ENCODE measurements around the gene SGCA. TPM values are rescaled to one million over a fixed set of nuclear protein-coding genes. Genes with fewer than 3 reads are reported as not detected.

Gene SGCA
- total and polyA plus RNA-seq, 12 donors: 0.28 to 5.5 (median 1.6) TPM; not detected in 4

DNA sequence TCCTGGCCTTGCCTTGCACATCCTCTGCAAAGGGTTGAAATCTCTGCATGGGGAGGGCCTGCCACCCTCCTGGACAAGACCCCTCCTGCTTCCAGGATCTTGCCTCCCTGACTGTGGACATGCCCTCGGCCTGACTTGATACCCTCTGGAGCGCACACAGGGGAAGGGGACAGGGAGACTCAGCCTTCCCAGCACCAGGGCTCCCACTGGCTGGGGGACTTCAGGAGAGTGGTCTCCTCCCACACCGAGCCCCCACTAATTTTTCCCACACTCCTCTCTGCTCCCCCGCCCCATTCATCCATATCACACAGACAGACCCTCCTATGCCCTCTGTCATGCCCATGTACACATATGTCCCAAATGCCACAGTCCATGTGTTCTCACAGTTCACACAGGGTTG lies 14.3 kb downstream of the SGCA start:
- Histone ChIP-seq H3K36me3 (replicated peaks in 1 of 2) (no peaks in the 10 kb centered on the region), H3K27me3 (no peaks in the 10 kb centered on the region), H3K9me3 (replicated peaks in 1 of 3) (no peaks in the 10 kb centered on the region), H3K4me3 (no peak overlapping the region), H3K27ac (no peak overlapping the region), H3K4me1 (replicated peaks in 1 of 2) (peaks cover 12 to 15% of the 10 kb centered on the region in 2 donors)
- intact Hi-C loops (cut with DNase I): no loop called here
- DNase-seq: no peak
- TF ChIP-seq POLR2A (IDR thresholded peaks at IDR 0.05): no peak
- TF ChIP-seq, protein P1, sequence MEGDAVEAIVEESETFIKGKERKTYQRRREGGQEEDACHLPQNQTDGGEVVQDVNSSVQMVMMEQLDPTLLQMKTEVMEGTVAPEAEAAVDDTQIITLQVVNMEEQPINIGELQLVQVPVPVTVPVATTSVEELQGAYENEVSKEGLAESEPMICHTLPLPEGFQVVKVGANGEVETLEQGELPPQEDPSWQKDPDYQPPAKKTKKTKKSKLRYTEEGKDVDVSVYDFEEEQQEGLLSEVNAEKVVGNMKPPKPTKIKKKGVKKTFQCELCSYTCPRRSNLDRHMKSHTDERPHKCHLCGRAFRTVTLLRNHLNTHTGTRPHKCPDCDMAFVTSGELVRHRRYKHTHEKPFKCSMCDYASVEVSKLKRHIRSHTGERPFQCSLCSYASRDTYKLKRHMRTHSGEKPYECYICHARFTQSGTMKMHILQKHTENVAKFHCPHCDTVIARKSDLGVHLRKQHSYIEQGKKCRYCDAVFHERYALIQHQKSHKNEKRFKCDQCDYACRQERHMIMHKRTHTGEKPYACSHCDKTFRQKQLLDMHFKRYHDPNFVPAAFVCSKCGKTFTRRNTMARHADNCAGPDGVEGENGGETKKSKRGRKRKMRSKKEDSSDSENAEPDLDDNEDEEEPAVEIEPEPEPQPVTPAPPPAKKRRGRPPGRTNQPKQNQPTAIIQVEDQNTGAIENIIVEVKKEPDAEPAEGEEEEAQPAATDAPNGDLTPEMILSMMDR (IDR thresholded peaks at IDR 0.05): no peak
- 88 to 91% (median 90%) methylated on average over 4 of the region's 4 CpGs for WGBS, 4 donors

DNA sequence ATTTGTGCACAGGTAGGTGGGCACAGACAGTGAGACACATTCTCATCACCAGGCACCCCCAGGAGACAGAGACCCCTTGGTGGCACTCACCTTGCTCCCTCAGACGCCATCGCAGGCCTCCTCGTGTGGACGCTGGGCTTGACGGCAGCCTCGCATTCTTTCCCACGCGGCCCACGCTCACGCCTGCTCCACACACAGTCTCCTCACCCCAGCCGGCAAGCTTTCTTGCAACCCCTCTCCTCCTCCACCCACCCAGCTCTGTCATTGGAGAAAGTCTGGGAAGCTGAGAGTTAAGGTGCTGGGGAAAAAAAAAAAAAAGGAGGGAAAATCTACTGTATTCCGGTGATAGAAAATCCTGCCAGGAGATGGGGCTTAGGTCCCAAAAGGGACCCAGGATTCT lies 14.8 kb downstream of the SGCA start:
- no peaks in the 10 kb centered on the region for H3K9me3 ChIP-seq (replicated peaks in 1 of 3)
- whole genome bisulfite sequencing, 4 donors: 77 to 87% (median 81%) methylated on average over 12 of the region's 12 CpGs
- H3K4me1 ChIP-seq (replicated peaks in 1 of 2): peaks cover 12 to 15% of the 10 kb centered on the region in 2 donors
- DNase-seq: no peak
- no peak overlapping the region for H3K27ac ChIP-seq
- H3K4me3 ChIP-seq: no peak overlapping the region
- TF ChIP-seq, protein P1 (IDR thresholded peaks at IDR 0.05): no peak
- no peak for TF ChIP-seq POLR2A (IDR thresholded peaks at IDR 0.05)
- H3K36me3 ChIP-seq (replicated peaks in 1 of 2): no peaks in the 10 kb centered on the region
- no peaks in the 10 kb centered on the region for H3K27me3 ChIP-seq
- intact Hi-C loops (cut with DNase I): no loop called here

DNA sequence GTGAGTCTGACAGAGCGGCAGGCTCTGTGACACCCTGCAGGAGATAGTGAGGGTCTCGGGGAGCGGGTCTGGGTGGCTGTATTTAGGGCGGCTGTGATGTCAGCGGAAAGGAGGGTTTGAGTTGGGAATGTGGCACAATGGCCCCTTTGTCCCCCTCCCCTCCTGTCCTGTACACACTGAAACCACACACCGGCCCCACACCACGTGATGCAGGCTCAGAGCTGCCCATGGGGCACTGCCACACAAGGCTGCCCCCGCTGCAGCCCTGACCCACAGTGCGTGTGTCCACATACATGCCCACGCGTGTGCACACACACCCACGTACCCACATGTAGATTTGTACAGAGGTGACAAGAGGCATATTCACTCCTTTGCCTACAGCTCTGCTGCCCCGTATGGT lies 15.3 kb downstream of the SGCA start:
- Histone ChIP-seq H3K9me3 (replicated peaks in 1 of 3) (no peaks in the 10 kb centered on the region), H3K4me3 (no peak overlapping the region), H3K36me3 (replicated peaks in 1 of 2) (no peaks in the 10 kb centered on the region), H3K27ac (no peak overlapping the region), H3K4me1 (replicated peaks in 1 of 2) (peaks cover 12 to 15% of the 10 kb centered on the region in 2 donors), H3K27me3 (no peaks in the 10 kb centered on the region)
- 84 to 91% (median 90%) methylated on average over 13 of the region's 13 CpGs for whole genome bisulfite sequencing, 4 donors
- DNase-seq: no peak
- TF ChIP-seq, protein P1 (IDR thresholded peaks at IDR 0.05): no peak
- no peak for TF ChIP-seq POLR2A (IDR thresholded peaks at IDR 0.05)
- intact Hi-C loops (cut with DNase I): no loop called here

DNA sequence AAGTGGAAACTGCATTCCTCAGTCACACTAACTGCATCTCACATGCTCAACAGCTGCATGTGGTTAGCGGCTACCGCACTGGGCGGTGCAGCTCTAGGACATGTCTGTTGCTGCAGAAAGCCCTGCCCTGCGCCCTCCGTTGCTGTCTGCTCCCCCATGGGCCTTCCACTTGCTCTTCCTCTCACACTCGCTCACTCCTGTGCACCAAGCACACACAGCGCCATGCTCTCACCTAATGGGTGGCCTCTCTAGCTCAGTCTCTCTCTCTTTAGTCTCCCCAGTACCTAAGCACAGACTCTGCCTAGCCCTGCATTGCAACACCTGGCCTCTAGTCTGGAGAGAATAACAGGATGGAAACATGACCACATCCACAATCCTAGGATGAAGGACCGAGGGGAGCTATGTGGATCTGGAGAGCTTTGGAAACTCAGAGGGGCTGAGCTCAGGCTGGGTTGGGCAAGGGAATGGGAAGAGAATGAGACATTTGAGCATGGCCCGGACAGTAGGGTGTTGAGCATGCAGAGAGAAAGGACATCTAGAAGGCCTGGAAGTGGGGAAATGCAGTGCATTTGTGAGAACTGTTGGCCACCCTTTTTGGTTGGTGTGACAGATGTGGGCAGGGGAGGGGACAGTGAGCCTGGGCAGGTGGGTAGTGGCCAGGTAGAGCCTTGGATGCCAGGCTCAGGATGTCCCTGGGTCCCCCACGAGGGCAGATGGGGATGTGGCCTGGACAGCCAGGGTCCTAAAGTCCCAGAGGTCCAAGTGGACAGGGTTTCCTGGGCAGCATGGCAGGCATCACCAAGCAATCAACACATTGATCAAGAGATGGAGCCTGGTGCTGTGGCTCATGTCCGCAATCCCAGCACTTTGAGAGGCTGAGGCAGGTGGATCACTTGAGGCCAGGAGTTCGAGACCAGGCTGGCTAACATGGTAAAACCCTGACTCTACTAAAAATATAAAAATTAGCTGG lies 16.1 kb downstream of the SGCA start:
- H3K9me3 ChIP-seq (replicated peaks in 1 of 3): no peaks in the 10 kb centered on the region
- H3K27ac ChIP-seq: no peak overlapping the region
- H3K4me1 ChIP-seq (replicated peaks in 1 of 2): peaks cover 12 to 15% of the 10 kb centered on the region in 2 donors
- no peak for DNase-seq
- 76 to 85% (median 80%) methylated on average over 11 to 12 of the region's 12 CpGs for WGBS, 4 donors
- no peaks in the 10 kb centered on the region for H3K27me3 ChIP-seq
- no peaks in the 10 kb centered on the region for H3K36me3 ChIP-seq (replicated peaks in 1 of 2)
- intact Hi-C loops (cut with DNase I): no loop called here
- TF ChIP-seq, protein P1 (IDR thresholded peaks at IDR 0.05): no peak
- no peak for TF ChIP-seq POLR2A (IDR thresholded peaks at IDR 0.05)
- no peak overlapping the region for H3K4me3 ChIP-seq
